ENCODE data around the gene HOXD11.

The HOXD11 gene

DNA sequence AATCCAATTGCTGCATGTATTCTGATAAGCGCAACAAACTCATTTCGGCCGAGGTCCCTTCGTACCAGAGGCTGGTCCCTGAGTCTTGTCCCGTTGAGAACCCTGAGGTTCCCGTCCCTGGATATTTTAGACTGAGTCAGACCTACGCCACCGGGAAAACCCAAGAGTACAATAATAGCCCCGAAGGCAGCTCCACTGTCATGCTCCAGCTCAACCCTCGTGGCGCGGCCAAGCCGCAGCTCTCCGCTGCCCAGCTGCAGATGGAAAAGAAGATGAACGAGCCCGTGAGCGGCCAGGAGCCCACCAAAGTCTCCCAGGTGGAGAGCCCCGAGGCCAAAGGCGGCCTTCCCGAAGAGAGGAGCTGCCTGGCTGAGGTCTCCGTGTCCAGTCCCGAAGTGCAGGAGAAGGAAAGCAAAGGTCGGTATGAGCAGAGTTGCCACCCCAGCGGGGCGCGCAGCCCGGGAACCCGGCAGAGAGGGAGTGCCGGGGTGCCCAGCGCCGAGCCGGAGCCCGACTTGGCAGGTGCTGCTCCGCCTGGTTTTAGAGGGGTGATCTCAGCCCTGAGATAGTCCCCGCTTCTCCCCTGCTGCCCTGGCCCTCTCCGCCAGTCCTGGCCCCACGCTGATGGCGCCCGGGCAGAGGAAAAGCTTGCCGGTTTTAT, 10.2 kb downstream of the HOXD11 start:
- H3K9me3 Mint-ChIP-seq: peaks cover 8 to 11% of the 10 kb centered on the region in 2 donors
- peaks cover 96% of the 10 kb centered on the region for H3K27me3 Mint-ChIP-seq
- H3K4me3 Mint-ChIP-seq: no peak overlapping the region
- no peak for ATAC-seq
- DNase-seq: no peak
- H3K4me1 Mint-ChIP-seq: peaks cover 19% of the 10 kb centered on the region
- H3K27ac Mint-ChIP-seq: no peak overlapping the region

GRCh38 chr2:176117823-176118371, 10.8 kb downstream of the HOXD11 start:
- H3K27ac Mint-ChIP-seq: no peak overlapping the region
- H3K4me3 Mint-ChIP-seq: no peak overlapping the region
- H3K4me1 Mint-ChIP-seq: peaks cover 19% of the 10 kb centered on the region
- peaks cover 8 to 11% of the 10 kb centered on the region in 2 donors for H3K9me3 Mint-ChIP-seq
- ATAC-seq (no peak), DNase-seq (no peak)
- H3K27me3 Mint-ChIP-seq: peaks cover 96% of the 10 kb centered on the region

- Mint-ChIP-seq H3K27ac (no peak overlapping the region), H3K9me3 (peaks cover 8 to 11% of the 10 kb centered on the region in 2 donors), H3K27me3 (peaks cover 96% of the 10 kb centered on the region), H3K4me3 (peak overlapping the region in 1 of 2 donors; percentile 0), H3K4me1 (peaks cover 26% of the 10 kb centered on the region)
- DNase-seq: no peak
- ATAC-seq: no peak
These were observed 11.7 kb downstream of the HOXD11 start for GRCh38 chr2:176118601-176119339.

GRCh38 chr2:176120364-176121189, 13.5 kb downstream of the HOXD11 start:
- no peak for ATAC-seq
- Mint-ChIP-seq H3K4me1 (peaks cover 33% of the 10 kb centered on the region), H3K4me3 (no peak overlapping the region), H3K27me3 (peaks cover 99% of the 10 kb centered on the region), H3K9me3 (peaks cover 8 to 11% of the 10 kb centered on the region in 2 donors), H3K27ac (no peak overlapping the region)
- DNase-seq: no peak

GRCh38 chr2:176121190-176122051, 14.3 kb downstream of the HOXD11 start:
- peak in 1 of 2 donors; percentile 7 for DNase-seq
- H3K27me3 Mint-ChIP-seq: peaks cover 99% of the 10 kb centered on the region
- ATAC-seq: no peak
- peaks cover 33% of the 10 kb centered on the region for H3K4me1 Mint-ChIP-seq
- H3K4me3 Mint-ChIP-seq: peak overlapping the region in 1 of 2 donors; percentile 39
- H3K27ac Mint-ChIP-seq: no peak overlapping the region
- peaks cover 8 to 11% of the 10 kb centered on the region in 2 donors for H3K9me3 Mint-ChIP-seq

- Mint-ChIP-seq H3K27me3 (peaks cover 99% of the 10 kb centered on the region), H3K4me1 (peaks cover 33% of the 10 kb centered on the region), H3K27ac (no peak overlapping the region), H3K4me3 (peak overlapping the region; percentile 68 to 80), H3K9me3 (peaks cover 3 to 8% of the 10 kb centered on the region in 2 donors)
- peak; percentile 19 for ATAC-seq
- no peak for DNase-seq
These were observed 15.1 kb downstream of the HOXD11 start for GRCh38 chr2:176122052-176122682.

GRCh38 chr2:176122683-176123410, 15.8 kb downstream of the HOXD11 start, which contains the start of gene HOXD9:
HOXD9 (plus strand) TSS chr2:176122719; CDS start chr2:176122769, 50 bp downstream.
- Mint-ChIP-seq H3K4me3 (peak within 1 kb of the TSS; percentile 68 to 80), H3K27me3 (peaks cover 99% of the 10 kb centered on the region), H3K9me3 (peaks cover 0 to 8% of the 10 kb centered on the region in 2 donors), H3K4me1 (peaks cover 38% of the 10 kb centered on the region), H3K27ac (no peak within 1 kb of the TSS)
- ATAC-seq (peak; percentile 50), DNase-seq (peak in 1 of 2 donors; percentile 29)

- Mint-ChIP-seq H3K27me3 (peaks cover 99% of the 10 kb centered on the region), H3K9me3 (peaks cover 0 to 5% of the 10 kb centered on the region in 2 donors), H3K4me3 (peak overlapping the region; percentile 18 to 67), H3K4me1 (peaks cover 38% of the 10 kb centered on the region), H3K27ac (no peak overlapping the region)
- ATAC-seq: no peak
- no peak for DNase-seq
These were observed 16.5 kb downstream of the HOXD11 start for GRCh38 chr2:176123411-176124109.

GRCh38 chr2:176124110-176124946, 17.2 kb downstream of the HOXD11 start:
- H3K4me3 Mint-ChIP-seq: no peak overlapping the region

GRCh38 chr2:176124947-176125771, 18.1 kb downstream of the HOXD11 start:
- DNase-seq: peak in 1 of 2 donors; percentile 7
- Mint-ChIP-seq H3K27ac (no peak overlapping the region), H3K27me3 (peaks cover 96% of the 10 kb centered on the region), H3K9me3 (no peaks in the 10 kb centered on the region), H3K4me1 (peaks cover 40% of the 10 kb centered on the region), H3K4me3 (no peak overlapping the region)
- no peak for ATAC-seq

More at GRCh38 chr2:176124110-176124946, 17.2 kb downstream of the HOXD11 start:
- peaks cover 39% of the 10 kb centered on the region for H3K4me1 Mint-ChIP-seq
- H3K27me3 Mint-ChIP-seq: peaks cover 99% of the 10 kb centered on the region
- no peak overlapping the region for H3K27ac Mint-ChIP-seq
- no peaks in the 10 kb centered on the region for H3K9me3 Mint-ChIP-seq
- no peak for ATAC-seq
- peak in 1 of 2 donors; percentile 7 for DNase-seq

DNA sequence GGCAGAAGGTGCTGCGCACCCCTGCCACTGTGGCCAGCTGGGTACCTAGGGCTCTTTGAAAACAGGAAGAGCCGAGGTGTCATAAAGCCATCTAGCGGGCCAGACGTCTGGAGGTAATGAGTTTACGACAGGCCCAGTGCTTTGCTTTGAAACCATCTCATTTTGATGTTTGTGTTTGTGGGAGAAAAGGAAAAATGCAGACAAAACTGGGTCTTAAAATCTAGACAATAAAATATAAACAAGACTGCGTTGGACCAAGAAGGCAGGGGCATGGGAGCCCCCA, 18.6 kb downstream of the HOXD11 start:
- Mint-ChIP-seq H3K4me1 (peaks cover 42% of the 10 kb centered on the region), H3K4me3 (no peak overlapping the region), H3K9me3 (no peaks in the 10 kb centered on the region), H3K27me3 (peaks cover 95% of the 10 kb centered on the region), H3K27ac (no peak overlapping the region)
- ATAC-seq (no peak), DNase-seq (no peak)
